WTC11 (cell line): ENCODE results near the gene DMD. TPM values are rescaled to one million over a fixed set of nuclear protein-coding genes. Genes with fewer than 3 reads are reported as not detected.
A peak's percentile ranks its signal among the peaks of the same experiment; 100 is the strongest.

ENCODE experiments used
- ATAC-seq: fragments of 200-7000 bp; cut with Tn5 transposase; 2 replicates; pipeline ENCODE4 v1.10.0; 2021; ENCODE audit warnings: mild to moderate bottlenecking, moderate library complexity
- CTCF ChIA-PET: fragments of 300-600 bp; sonication (Branson Sonifier 250); formaldehyde crosslinking; loops from one replicate; lab custom pipeline; 2021; ENCODE audit warnings: antibody characterized with exemption; lab: Charles Lee
- POLR2A ChIA-PET: fragments of 350-600 bp; sonication (Branson Sonifier 250); formaldehyde crosslinking; loops from one replicate; lab custom pipeline; 2021; ENCODE audit warnings: antibody characterized with exemption; lab: Charles Lee
- DNase-seq: peaks from one replicate; pipeline ENCODE4 v3.0.0; 2021; ENCODE audit warnings: low spot score
- H3K27ac Mint-ChIP-seq: 2 replicates; pipeline ENCODE4 v1.8.0; 2021; ENCODE audit warnings: mixed read lengths
- H3K27me3 Mint-ChIP-seq: 2 replicates; pipeline ENCODE4 v1.8.0; 2021; ENCODE audit warnings: low read depth, mild to moderate bottlenecking, moderate library complexity, mixed read lengths
- H3K36me3 Mint-ChIP-seq: 2 replicates; pipeline ENCODE4 v1.8.0; 2021; ENCODE audit warnings: mixed read lengths
- H3K4me1 Mint-ChIP-seq: 2 replicates; pipeline ENCODE4 v1.8.0; 2022; ENCODE audit warnings: mixed read lengths
- H3K4me3 Mint-ChIP-seq: 2 replicates; pipeline ENCODE4 v1.8.0; 2021; ENCODE audit warnings: mild to moderate bottlenecking, moderate library complexity, mixed read lengths
- H3K9me3 Mint-ChIP-seq: 2 replicates; pipeline ENCODE4 v1.8.0; 2021; ENCODE audit warnings: mixed read lengths
- ATF2 ChIP-seq: sonication (generic); formaldehyde crosslinking; IDR thresholded peaks from 2 replicates; pipeline ENCODE4 v1.8.1; 2022; ENCODE audit warnings: low read depth, missing genetic modification reagents, borderline replicate concordance
- CREB1 ChIP-seq: sonication (generic); formaldehyde crosslinking; IDR thresholded peaks from 2 replicates; pipeline ENCODE4 v1.8.0; 2023; ENCODE audit warnings: mild to moderate bottlenecking, missing genetic modification reagents
- ELF4 ChIP-seq: sonication (generic); formaldehyde crosslinking; IDR thresholded peaks from 2 replicates; pipeline ENCODE4 v1.8.1; 2022; ENCODE audit warnings: low read depth, mild to moderate bottlenecking, moderate library complexity, missing genetic modification reagents
- EMX1 ChIP-seq: fragments of 250-450 bp; sonication (Bioruptor Pico); IDR thresholded peaks from 2 replicates; pipeline ENCODE4 v1.8.0; 2021; ENCODE audit warnings: mild to moderate bottlenecking
- ETV6 ChIP-seq: sonication (generic); formaldehyde crosslinking; IDR thresholded peaks from 2 replicates; pipeline ENCODE4 v1.8.1; 2022; ENCODE audit warnings: mild to moderate bottlenecking, missing genetic modification reagents
- GABPB1 ChIP-seq: sonication (generic); formaldehyde crosslinking; IDR thresholded peaks from 2 replicates; pipeline ENCODE4 v1.8.1; 2023; ENCODE audit warnings: mild to moderate bottlenecking, missing genetic modification reagents
- KAT7 ChIP-seq: sonication (generic); formaldehyde crosslinking; IDR thresholded peaks from 2 replicates; pipeline ENCODE4 v1.8.1; 2023; ENCODE audit warnings: missing genetic modification reagents, mild to moderate bottlenecking, borderline replicate concordance
- NFE2L1 ChIP-seq: sonication (generic); formaldehyde crosslinking; IDR thresholded peaks from 2 replicates; pipeline ENCODE4 v1.8.1; 2023; ENCODE audit warnings: missing genetic modification reagents
- NFYB ChIP-seq: sonication (generic); formaldehyde crosslinking; conservative IDR thresholded peaks from 2 replicates; pipeline ENCODE4 v1.8.0; 2022; ENCODE audit warnings: low read depth, missing genetic modification reagents
- NR2C2 ChIP-seq: sonication (generic); formaldehyde crosslinking; IDR thresholded peaks from 2 replicates; pipeline ENCODE4 v1.8.0; 2022; ENCODE audit warnings: mild to moderate bottlenecking, missing genetic modification reagents
- OVOL2 ChIP-seq: fragments of 250-450 bp; sonication (Bioruptor Pico); IDR thresholded peaks from 2 replicates; pipeline ENCODE4 v1.9.0; 2021; ENCODE audit warnings: mild to moderate bottlenecking, borderline replicate concordance
- SMAD3 ChIP-seq: sonication (generic); formaldehyde crosslinking; IDR thresholded peaks from 2 replicates; pipeline ENCODE4 v1.8.0; 2022; ENCODE audit warnings: missing genetic modification reagents, mild to moderate bottlenecking, borderline replicate concordance
- SOX15 ChIP-seq: fragments of 250-450 bp; sonication (Bioruptor Pico); IDR thresholded peaks from 2 replicates; pipeline ENCODE4 v1.9.0; 2021; ENCODE audit warnings: mild to moderate bottlenecking
- TCF7 ChIP-seq: sonication (generic); formaldehyde crosslinking; IDR thresholded peaks from 2 replicates; pipeline ENCODE4 v1.8.0; 2022; ENCODE audit warnings: mild to moderate bottlenecking, low read depth, missing genetic modification reagents, moderate library complexity
- TEAD1 ChIP-seq: sonication (generic); formaldehyde crosslinking; IDR thresholded peaks from 2 replicates; pipeline ENCODE4 v1.8.0; 2022; ENCODE audit warnings: mild to moderate bottlenecking, missing genetic modification reagents
- TP53 ChIP-seq: sonication (generic); formaldehyde crosslinking; IDR thresholded peaks from 2 replicates; pipeline ENCODE4 v1.8.1; 2023; ENCODE audit warnings: mild to moderate bottlenecking, missing genetic modification reagents
- ZNF317 ChIP-seq: sonication (generic); formaldehyde crosslinking; IDR thresholded peaks from 2 replicates; pipeline ENCODE4 v1.8.1; 2023; ENCODE audit warnings: low read depth, mild to moderate bottlenecking, moderate library complexity, missing genetic modification reagents, borderline replicate concordance
- ZNF512 ChIP-seq: sonication (generic); formaldehyde crosslinking; IDR thresholded peaks from 2 replicates; pipeline ENCODE4 v1.8.1; 2022; ENCODE audit warnings: missing genetic modification reagents, borderline replicate concordance
- total RNA-seq: library from RNA; stranded (reverse); gene quantifications from 3 replicates; pipeline ENCODE4 v1.2.3, GENCODE V29; 2021
- TF ChIP-seq, protein P1 (sequence below): sonication (generic); formaldehyde crosslinking; IDR thresholded peaks from 2 replicates; pipeline ENCODE4 v1.8.1; 2022; ENCODE audit warnings: mild to moderate bottlenecking, moderate library complexity, missing genetic modification reagents
- TF ChIP-seq, protein P2 (sequence below): sonication (generic); formaldehyde crosslinking; IDR thresholded peaks from 2 replicates; pipeline ENCODE4 v1.8.1; 2023; ENCODE audit warnings: mild to moderate bottlenecking, missing genetic modification reagents, moderate library complexity
- TF ChIP-seq, protein P3 (sequence below): fragments of 250-450 bp; sonication (Bioruptor Pico); IDR thresholded peaks from 2 replicates; pipeline ENCODE4 v1.8.0; 2021; ENCODE audit warnings: mild to moderate bottlenecking
- TF ChIP-seq, protein P4 (sequence below): sonication (generic); formaldehyde crosslinking; IDR thresholded peaks from 2 replicates; pipeline ENCODE4 v1.8.0; 2022; ENCODE audit warnings: mild to moderate bottlenecking, missing genetic modification reagents
- TF ChIP-seq, protein P5 (sequence below): sonication (generic); formaldehyde crosslinking; IDR thresholded peaks from 2 replicates; pipeline ENCODE4 v1.8.0; 2022; ENCODE audit warnings: mild to moderate bottlenecking, missing genetic modification reagents
- TF ChIP-seq, protein P6 (sequence below): sonication (generic); formaldehyde crosslinking; IDR thresholded peaks from 2 replicates; pipeline ENCODE4 v1.8.1; 2023; ENCODE audit warnings: mild to moderate bottlenecking, missing genetic modification reagents

DMD gene
- total RNA-seq, 1 experiment from 2014 or later = 9.1 TPM

GRCh38 chrX:32137525-32137924 is 1073.8 kb downstream of the DMD start:
- Mint-ChIP-seq H3K36me3 (no peaks in the 10 kb centered on the region), H3K4me3 (no peak overlapping the region), H3K9me3 (peaks cover 20% of the 10 kb centered on the region), H3K27ac (no peak overlapping the region), H3K27me3 (peaks cover 2% of the 10 kb centered on the region; the same call in 1 of the 2 replicates), H3K4me1 (no peaks in the 10 kb centered on the region)
- DNase-seq (peak; percentile 12), ATAC-seq (no peak)
- ChIA-PET CTCF (no interaction called here), POLR2A (no interaction called here)
- TF ChIP-seq NFYB (no peak), CREB1 (CRISPR knock-in tag) (no peak), ELF4 (CRISPR knock-in tag) (no peak)
- TF ChIP-seq, protein P1, sequence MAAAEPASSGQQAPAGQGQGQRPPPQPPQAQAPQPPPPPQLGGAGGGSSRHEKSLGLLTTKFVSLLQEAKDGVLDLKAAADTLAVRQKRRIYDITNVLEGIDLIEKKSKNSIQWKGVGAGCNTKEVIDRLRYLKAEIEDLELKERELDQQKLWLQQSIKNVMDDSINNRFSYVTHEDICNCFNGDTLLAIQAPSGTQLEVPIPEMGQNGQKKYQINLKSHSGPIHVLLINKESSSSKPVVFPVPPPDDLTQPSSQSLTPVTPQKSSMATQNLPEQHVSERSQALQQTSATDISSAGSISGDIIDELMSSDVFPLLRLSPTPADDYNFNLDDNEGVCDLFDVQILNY (CRISPR knock-in tag) = no peak

GRCh38 chrX:32126997-32127396 is 1084.4 kb downstream of the DMD start:
- TF ChIP-seq, protein P2, sequence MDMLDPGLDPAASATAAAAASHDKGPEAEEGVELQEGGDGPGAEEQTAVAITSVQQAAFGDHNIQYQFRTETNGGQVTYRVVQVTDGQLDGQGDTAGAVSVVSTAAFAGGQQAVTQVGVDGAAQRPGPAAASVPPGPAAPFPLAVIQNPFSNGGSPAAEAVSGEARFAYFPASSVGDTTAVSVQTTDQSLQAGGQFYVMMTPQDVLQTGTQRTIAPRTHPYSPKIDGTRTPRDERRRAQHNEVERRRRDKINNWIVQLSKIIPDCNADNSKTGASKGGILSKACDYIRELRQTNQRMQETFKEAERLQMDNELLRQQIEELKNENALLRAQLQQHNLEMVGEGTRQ (CRISPR knock-in tag) = no peak
- no peak for TF ChIP-seq ZNF317 (CRISPR knock-in tag)
- no peak for TF ChIP-seq CREB1 (CRISPR knock-in tag)
- TF ChIP-seq, protein P3, sequence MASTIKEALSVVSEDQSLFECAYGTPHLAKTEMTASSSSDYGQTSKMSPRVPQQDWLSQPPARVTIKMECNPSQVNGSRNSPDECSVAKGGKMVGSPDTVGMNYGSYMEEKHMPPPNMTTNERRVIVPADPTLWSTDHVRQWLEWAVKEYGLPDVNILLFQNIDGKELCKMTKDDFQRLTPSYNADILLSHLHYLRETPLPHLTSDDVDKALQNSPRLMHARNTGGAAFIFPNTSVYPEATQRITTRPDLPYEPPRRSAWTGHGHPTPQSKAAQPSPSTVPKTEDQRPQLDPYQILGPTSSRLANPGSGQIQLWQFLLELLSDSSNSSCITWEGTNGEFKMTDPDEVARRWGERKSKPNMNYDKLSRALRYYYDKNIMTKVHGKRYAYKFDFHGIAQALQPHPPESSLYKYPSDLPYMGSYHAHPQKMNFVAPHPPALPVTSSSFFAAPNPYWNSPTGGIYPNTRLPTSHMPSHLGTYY (CRISPR knock-in tag) = no peak
- no peak for TF ChIP-seq ETV6
- TF ChIP-seq, protein P4, sequence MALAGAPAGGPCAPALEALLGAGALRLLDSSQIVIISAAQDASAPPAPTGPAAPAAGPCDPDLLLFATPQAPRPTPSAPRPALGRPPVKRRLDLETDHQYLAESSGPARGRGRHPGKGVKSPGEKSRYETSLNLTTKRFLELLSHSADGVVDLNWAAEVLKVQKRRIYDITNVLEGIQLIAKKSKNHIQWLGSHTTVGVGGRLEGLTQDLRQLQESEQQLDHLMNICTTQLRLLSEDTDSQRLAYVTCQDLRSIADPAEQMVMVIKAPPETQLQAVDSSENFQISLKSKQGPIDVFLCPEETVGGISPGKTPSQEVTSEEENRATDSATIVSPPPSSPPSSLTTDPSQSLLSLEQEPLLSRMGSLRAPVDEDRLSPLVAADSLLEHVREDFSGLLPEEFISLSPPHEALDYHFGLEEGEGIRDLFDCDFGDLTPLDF = no peak
- TF ChIP-seq, protein P5, sequence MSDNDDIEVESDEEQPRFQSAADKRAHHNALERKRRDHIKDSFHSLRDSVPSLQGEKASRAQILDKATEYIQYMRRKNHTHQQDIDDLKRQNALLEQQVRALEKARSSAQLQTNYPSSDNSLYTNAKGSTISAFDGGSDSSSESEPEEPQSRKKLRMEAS (CRISPR knock-in tag) = no peak
- no peak for TF ChIP-seq ATF2 (CRISPR knock-in tag)
- no peak for TF ChIP-seq NR2C2 (CRISPR knock-in tag)
- no peak for TF ChIP-seq TCF7 (CRISPR knock-in tag)
- no peak for TF ChIP-seq NFE2L1 (CRISPR knock-in tag)
- Mint-ChIP-seq H3K4me3 (no peak overlapping the region), H3K4me1 (no peaks in the 10 kb centered on the region), H3K27me3 (no peaks in the 10 kb centered on the region), H3K36me3 (0 out of 2 replicates have a peak, but pooled peaks cover 3% of the 10 kb centered on the region), H3K9me3 (peaks cover 9% of the 10 kb centered on the region; the same call in 1 of the 2 replicates), H3K27ac (no peak overlapping the region)
- POLR2A ChIA-PET = no interaction called here
- DNase-seq (no peak), ATAC-seq (no peak)
- CTCF ChIA-PET = interaction anchor here (0.9 kb wide), 1 partner anchor 64 kb away, joined by 3 read pairs; no protein-coding TSS in a partner anchor

- no peaks in the 10 kb centered on the region for H3K27me3 Mint-ChIP-seq
- H3K36me3 Mint-ChIP-seq = peaks cover 3% of the 10 kb centered on the region; the same call in 1 of the 2 replicates
- no peak for ATAC-seq
- no peak for DNase-seq
- peaks cover 10% of the 10 kb centered on the region for H3K4me1 Mint-ChIP-seq
- H3K9me3 Mint-ChIP-seq = peaks cover 13% of the 10 kb centered on the region
- no peak overlapping the region for H3K4me3 Mint-ChIP-seq
- H3K27ac Mint-ChIP-seq = no peak overlapping the region
- ChIA-PET CTCF (no interaction called here), POLR2A (no interaction called here)
- TF ChIP-seq ZNF512 (no peak), ZNF317 (CRISPR knock-in tag) (no peak), OVOL2 (CRISPR knock-in tag) (no peak), SOX15 (CRISPR knock-in tag) (no peak), KAT7 (no peak), SMAD3 (CRISPR knock-in tag) (no peak), EMX1 (CRISPR knock-in tag) (no peak), GABPB1 (CRISPR knock-in tag) (no peak), NFE2L1 (CRISPR knock-in tag) (no peak), TEAD1 (CRISPR knock-in tag) (no peak), TP53 (CRISPR knock-in tag) (no peak)
- TF ChIP-seq, protein P6, sequence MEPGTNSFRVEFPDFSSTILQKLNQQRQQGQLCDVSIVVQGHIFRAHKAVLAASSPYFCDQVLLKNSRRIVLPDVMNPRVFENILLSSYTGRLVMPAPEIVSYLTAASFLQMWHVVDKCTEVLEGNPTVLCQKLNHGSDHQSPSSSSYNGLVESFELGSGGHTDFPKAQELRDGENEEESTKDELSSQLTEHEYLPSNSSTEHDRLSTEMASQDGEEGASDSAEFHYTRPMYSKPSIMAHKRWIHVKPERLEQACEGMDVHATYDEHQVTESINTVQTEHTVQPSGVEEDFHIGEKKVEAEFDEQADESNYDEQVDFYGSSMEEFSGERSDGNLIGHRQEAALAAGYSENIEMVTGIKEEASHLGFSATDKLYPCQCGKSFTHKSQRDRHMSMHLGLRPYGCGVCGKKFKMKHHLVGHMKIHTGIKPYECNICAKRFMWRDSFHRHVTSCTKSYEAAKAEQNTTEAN (CRISPR knock-in tag) = no peak
Measured at GRCh38 chrX:32118832-32119231, 1092.5 kb downstream of the DMD start.
